SJCRH30 (cell line): ENCODE data around the gene AAGAB. TPM values are rescaled to one million over a fixed set of nuclear protein-coding genes. Genes with fewer than 3 reads are reported as not detected.
A peak's percentile ranks its signal among the peaks of the same experiment; 100 is the strongest.

Source experiments
- DNase-seq, 2 experiments: peaks; one replicate each; pipeline ENCODE4 v3.0.0-alpha.2; 2015 to 2020
- H3K27ac ChIP-seq: fragments of 250-450 bp; sonication (Bioruptor Pico); 2 replicates; pipeline ENCODE4 v1.5.1; 2020; ENCODE audit warnings: mild to moderate bottlenecking, moderate library complexity
- H3K27me3 ChIP-seq: fragments of 250-450 bp; sonication (Bioruptor Pico); 2 replicates; pipeline ENCODE4 v1.5.1; 2020; ENCODE audit warnings: mild to moderate bottlenecking, moderate library complexity
- H3K36me3 ChIP-seq: fragments of 250-450 bp; sonication (Bioruptor Pico); 2 replicates; pipeline ENCODE4 v1.5.1; 2020; ENCODE audit warnings: mild to moderate bottlenecking, moderate library complexity
- H3K4me1 ChIP-seq: fragments of 250-450 bp; sonication (Bioruptor Pico); 2 replicates; pipeline ENCODE4 v1.5.1; 2020; ENCODE audit warnings: mild to moderate bottlenecking, moderate library complexity
- H3K4me3 ChIP-seq: fragments of 250-450 bp; sonication (Bioruptor Pico); 2 replicates; pipeline ENCODE4 v1.5.1; 2020; ENCODE audit warnings: mild to moderate bottlenecking, moderate library complexity
- H3K9me3 ChIP-seq: fragments of 250-450 bp; sonication (Bioruptor Pico); replicated peaks from 2 replicates; pipeline ENCODE4 v1.5.1; 2020; ENCODE audit warnings: mild to moderate bottlenecking, moderate library complexity
- total RNA-seq: library from RNA; depleted of rRNA; stranded (reverse); fragments of >200 nt; shearing (Covaris generic); gene quantifications from 2 replicates; pipeline ENCODE4 v1.2.3, GENCODE V29; 2014

Gene AAGAB
- total RNA-seq, 1 experiment from 2014 or later = 54.8 TPM

DNA sequence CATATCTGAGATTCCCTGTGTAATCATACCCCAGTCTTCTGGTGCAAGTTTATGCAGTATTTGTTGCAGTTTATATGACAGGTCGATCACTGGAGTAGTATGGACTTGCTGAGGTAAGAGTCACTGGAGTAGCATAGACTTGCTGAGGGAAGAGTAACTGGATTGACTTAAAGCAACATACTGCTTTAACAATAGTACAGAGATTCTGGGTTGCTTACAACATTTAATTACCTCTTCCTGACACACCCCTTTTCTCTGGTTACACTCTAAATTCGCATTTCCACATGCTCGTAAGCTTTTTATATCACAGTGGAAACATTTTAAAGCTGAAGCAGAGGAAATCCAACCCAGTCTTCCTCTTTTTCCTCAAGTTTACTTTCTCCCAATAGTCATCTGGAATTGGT, 11.8 kb downstream of the AAGAB start:
- no peak for DNase-seq

DNA sequence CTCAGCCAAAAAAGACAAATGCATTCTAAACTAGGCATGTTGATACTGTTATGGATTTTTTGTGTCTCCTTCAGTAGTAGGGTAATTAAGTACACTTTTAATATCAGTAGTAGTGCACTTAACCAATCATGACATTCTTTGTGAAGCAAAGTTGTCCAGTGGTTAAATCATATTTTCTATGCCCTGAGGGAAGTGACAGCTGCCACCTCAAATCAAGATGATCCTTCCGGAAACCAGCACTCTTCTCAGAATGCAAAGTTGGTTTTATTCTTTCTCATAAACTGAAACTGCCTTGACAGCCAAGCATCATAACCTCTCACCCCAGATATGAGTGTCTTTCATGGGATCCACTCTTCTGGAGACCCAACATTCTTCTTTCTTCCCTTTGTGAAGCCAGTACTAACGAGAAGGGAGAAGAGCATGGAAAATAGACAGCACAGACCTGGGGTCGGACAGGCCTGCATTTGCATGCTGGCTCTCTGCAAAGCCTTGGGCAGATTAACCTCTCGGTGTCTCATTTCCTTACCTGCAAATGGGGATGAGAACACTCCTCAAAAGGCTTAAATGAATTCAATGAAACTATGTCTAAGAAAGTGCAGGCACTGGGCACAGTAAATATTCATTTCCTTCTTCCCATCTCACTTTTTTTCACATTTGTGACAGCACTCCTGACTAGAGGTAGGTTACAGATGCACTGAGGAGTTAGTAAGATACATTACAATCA, 13.2 kb downstream of the AAGAB start:
- no peak overlapping the region for H3K27ac ChIP-seq
- H3K9me3 ChIP-seq = no peaks in the 10 kb centered on the region
- no peak overlapping the region for H3K4me3 ChIP-seq
- peaks cover 16% of the 10 kb centered on the region for H3K4me1 ChIP-seq
- peak in 1 of 2 experiments; percentile 62 for DNase-seq
- H3K36me3 ChIP-seq = 0 out of 2 replicates have a peak, but pooled peaks cover under 1% of the 10 kb centered on the region
- no peaks in the 10 kb centered on the region for H3K27me3 ChIP-seq

More for the DNA sequence above, 11.8 kb downstream of the AAGAB start:
- Histone ChIP-seq H3K27ac (no peak overlapping the region), H3K36me3 (0 out of 2 replicates have a peak, but pooled peaks cover 4% of the 10 kb centered on the region), H3K27me3 (no peaks in the 10 kb centered on the region), H3K9me3 (no peaks in the 10 kb centered on the region), H3K4me3 (no peak overlapping the region), H3K4me1 (peaks cover 16% of the 10 kb centered on the region)

DNA sequence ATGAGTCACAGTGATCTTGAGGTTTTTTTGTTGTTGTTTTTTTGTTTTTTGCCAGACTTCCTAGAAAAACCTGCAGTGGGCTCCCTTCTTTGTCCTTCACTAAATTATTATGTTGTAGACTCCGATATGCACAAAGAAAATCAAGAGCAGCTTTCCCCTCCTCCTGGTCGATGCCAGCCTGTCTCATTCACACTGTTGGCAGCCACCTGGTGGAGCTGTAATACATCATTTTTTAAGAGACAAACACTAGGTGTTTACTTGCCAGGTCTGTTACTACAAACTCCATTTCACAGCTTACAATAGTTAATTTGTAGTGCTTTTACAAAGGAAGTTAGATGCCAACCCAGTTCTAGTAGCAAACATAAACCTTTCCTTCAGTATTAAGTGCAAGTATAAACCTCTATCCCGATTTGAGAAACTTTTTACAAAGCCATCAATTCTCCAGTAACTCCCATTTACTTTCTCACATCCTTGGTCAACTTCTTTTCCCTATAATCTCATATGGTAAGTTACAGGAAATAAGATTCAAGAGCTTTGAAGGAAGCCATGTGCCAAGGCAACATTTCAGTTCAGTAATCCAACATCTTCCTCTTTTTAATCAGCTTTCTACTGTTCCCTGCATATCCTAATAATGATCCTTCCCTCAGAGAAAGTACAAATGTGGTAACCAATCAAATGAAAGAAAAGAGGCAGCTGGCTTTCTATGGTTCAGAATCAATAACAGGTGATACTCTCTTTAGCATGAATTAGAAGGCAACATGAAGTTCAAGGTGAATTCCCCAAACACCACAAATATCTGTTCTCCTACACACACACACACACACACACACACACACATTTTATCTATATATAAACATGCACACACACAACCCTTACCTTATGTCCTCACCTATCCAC, 14.0 kb downstream of the AAGAB start:
- H3K27ac ChIP-seq = no peak overlapping the region
- DNase-seq = peak in 1 of 2 experiments; percentile 9

DNA sequence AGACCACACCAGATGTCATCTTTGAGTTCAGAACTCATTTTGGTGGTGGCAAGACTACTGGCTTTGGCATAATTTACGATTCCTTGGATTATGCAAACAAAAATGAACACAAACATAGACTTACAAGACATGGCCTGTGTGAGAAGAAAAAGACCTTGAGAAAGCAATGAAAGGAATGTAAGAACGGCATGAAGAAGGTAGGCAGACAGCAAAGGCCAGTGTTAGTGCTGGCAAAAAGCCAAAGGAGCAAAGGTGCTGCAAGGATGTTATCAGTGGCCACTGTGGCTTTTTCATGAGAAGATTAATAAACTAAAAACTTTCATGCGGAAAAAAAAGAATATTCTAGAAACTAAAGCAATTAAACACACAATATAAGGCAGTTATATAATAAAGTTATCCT, 21.9 kb downstream of the AAGAB start:
- no peak overlapping the region for H3K27ac ChIP-seq
- H3K4me3 ChIP-seq = no peak overlapping the region
- no peaks in the 10 kb centered on the region for H3K9me3 ChIP-seq
- no peak for DNase-seq
- peaks cover 29% of the 10 kb centered on the region for H3K36me3 ChIP-seq
- H3K4me1 ChIP-seq = no peaks in the 10 kb centered on the region
- no peaks in the 10 kb centered on the region for H3K27me3 ChIP-seq

More for the DNA sequence above, 14.0 kb downstream of the AAGAB start:
- Histone ChIP-seq H3K4me1 (peaks cover 16% of the 10 kb centered on the region), H3K4me3 (no peak overlapping the region), H3K27me3 (no peaks in the 10 kb centered on the region), H3K9me3 (no peaks in the 10 kb centered on the region), H3K36me3 (no peaks in the 10 kb centered on the region)

DNA sequence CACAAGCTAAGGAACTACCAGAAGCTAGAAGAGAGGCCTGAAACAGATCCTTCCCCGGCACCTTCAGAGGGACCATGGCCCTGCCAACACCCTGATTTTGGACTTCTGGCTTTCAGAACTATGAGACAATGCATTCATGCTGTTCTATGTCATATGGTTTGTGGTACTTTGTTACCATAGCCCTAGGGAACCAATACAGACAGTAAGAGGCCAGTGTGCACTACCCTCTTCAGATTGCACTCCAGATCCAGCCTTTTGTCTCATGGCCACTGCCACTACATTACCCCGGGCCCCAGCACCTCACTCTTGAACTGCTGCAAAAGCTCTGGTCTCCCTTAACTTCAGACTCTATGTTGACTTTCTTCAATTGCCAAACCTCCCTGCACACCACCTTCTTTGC, 24.0 kb downstream of the AAGAB start:
- Histone ChIP-seq H3K4me3 (no peak overlapping the region), H3K4me1 (no peaks in the 10 kb centered on the region), H3K27ac (no peak overlapping the region), H3K27me3 (no peaks in the 10 kb centered on the region), H3K9me3 (no peaks in the 10 kb centered on the region), H3K36me3 (peaks cover 36% of the 10 kb centered on the region)
- no peak for DNase-seq

DNA sequence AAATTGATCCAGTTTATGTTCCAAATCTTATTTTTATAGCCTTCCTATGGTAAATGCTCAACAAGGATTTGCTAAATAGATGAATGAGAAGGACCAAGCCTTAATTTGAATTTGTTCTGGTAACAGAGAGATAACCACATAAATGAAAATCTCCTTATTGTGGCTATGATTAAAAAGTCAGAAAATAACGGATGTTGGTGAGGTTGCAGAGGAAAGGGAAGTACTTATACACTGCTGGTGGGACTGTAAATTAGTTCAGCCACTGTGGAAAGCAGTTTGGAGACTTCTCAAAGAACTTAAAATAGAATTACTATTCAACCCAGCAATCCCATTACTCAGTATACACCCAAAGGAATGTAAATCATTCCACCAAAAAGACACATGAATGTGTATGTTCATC, 26.2 kb downstream of the AAGAB start:
- Histone ChIP-seq H3K4me1 (no peaks in the 10 kb centered on the region), H3K27ac (no peak overlapping the region), H3K36me3 (peaks cover 31% of the 10 kb centered on the region), H3K9me3 (no peaks in the 10 kb centered on the region), H3K27me3 (no peaks in the 10 kb centered on the region), H3K4me3 (no peak overlapping the region)
- DNase-seq = no peak

DNA sequence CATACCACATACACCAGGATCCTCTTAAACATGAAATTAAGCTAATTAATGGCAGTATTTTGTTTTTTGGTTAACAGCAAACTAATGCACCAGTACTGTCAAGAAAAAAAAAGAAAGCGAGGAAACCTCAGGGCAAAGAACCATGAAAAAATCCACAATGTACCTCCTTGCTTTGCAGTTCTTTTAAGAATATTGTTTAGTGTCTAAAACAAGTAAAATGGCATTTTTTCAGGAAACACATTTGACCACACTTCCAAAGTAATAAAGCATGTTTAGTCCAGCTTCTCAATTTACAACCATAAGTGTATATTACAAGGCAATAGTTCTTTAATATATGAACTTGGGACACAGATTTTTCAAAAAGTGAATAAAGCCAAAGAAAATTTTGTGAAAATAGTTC, 26.6 kb downstream of the AAGAB start:
- no peak for DNase-seq
- Histone ChIP-seq H3K27ac (no peak overlapping the region), H3K36me3 (peaks cover 31% of the 10 kb centered on the region), H3K9me3 (no peaks in the 10 kb centered on the region), H3K27me3 (no peaks in the 10 kb centered on the region), H3K4me1 (no peaks in the 10 kb centered on the region), H3K4me3 (no peak overlapping the region)

DNA sequence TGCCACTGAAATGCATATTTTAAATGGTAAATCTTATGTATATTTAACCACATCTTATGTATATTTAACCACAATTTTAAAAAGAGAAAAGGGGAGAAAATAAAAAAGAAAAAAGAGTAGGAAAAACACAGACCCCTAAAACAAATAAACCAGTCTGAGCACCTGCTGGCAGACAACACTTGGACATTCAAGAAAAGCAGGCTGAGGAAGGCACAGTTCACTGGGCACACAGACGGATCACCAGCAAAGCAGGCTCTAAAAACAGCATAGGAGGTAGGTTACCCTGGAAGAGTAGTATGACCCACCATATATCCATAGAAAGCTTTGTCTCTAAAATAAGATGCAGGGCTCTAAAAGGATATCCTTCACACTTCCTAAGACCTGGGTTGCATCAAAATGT, 27.0 kb downstream of the AAGAB start:
- Histone ChIP-seq H3K4me3 (no peak overlapping the region), H3K36me3 (peaks cover 29% of the 10 kb centered on the region), H3K4me1 (no peaks in the 10 kb centered on the region), H3K27me3 (no peaks in the 10 kb centered on the region), H3K9me3 (no peaks in the 10 kb centered on the region), H3K27ac (no peak overlapping the region)
- DNase-seq = no peak

DNA sequence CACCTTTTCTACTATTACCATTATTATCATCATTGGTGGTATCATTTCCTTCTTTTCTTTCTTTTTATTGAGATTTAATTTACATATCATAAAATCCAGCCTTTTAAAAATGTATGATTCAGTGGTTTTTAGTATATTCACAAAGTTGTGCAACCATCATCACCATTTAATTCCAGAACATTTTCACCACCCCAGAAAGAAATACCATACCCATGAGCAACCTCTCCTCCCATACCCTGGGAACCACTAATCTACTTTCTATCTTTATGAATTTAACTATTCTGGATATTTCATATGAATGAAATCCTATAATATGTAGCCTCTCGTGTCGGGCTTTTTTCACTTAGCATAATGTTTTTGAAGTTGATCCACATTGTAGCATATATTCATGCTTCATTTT, 29.1 kb downstream of the AAGAB start:
- Histone ChIP-seq H3K4me3 (no peak overlapping the region), H3K27me3 (no peaks in the 10 kb centered on the region), H3K36me3 (peaks cover 16% of the 10 kb centered on the region), H3K9me3 (no peaks in the 10 kb centered on the region), H3K4me1 (no peaks in the 10 kb centered on the region), H3K27ac (no peak overlapping the region)
- no peak for DNase-seq

DNA sequence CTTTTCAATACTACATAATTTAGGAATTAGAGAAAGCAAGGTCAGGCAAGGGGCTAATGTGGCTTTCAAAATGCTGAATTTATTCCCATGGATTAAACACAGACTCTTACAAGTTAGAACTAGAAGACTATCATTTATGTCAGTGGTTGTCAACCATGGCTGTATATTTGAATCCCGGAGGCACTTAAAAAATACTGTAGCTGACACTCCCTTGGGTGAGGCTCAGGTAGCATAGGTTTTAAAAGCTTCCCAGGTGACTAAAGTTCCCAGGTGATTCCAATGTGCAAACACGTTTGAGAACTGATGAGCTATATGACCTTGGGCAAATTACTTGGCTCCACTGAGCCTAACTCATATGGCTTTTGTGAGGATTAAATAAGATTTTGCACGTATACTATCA, 29.6 kb downstream of the AAGAB start:
- no peaks in the 10 kb centered on the region for H3K4me1 ChIP-seq
- H3K4me3 ChIP-seq = no peak overlapping the region
- no peaks in the 10 kb centered on the region for H3K9me3 ChIP-seq
- H3K27ac ChIP-seq = no peak overlapping the region
- H3K27me3 ChIP-seq = no peaks in the 10 kb centered on the region
- DNase-seq = no peak
- peaks cover 18% of the 10 kb centered on the region for H3K36me3 ChIP-seq

DNA sequence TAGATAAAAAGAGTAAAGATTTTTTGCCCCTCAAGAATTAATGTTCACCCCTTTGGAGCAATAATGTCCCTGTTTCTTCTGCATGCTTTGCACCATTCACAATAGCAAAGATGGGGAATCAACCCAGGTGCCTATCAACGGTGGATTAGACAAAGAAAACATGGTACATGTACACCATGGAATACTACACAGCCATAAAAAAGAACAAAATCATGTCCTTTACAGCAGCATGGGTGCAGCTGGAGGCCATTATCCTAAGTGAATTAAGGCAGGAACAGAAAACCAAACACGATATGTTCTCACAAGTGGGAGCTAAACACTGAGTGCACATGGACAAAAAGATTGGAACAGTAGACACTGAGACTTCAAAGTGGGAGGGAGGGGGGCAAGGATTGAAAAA, 35.2 kb downstream of the AAGAB start:
- Histone ChIP-seq H3K36me3 (peaks cover 7% of the 10 kb centered on the region; the same call in 1 of the 2 replicates), H3K4me3 (no peak overlapping the region), H3K27me3 (no peaks in the 10 kb centered on the region)

DNA sequence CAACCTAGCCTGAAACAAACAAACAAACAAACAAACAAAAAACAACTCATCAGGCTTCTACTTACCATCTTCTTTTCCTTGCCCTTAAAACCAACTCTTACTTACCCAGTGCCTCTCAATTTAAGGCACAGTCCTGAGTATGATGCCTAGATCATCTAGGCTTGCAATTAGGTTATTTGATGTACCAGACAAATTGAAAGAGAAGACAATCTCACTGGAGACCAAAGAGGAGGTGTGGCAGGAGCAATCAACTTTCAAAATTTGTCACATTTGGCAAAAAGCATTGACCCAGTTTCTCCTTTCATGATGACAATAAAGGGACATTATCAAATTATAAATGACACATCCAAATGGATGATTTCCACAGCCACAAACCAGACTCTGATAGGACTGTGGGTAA, 36.0 kb downstream of the AAGAB start:
- DNase-seq = no peak
- Histone ChIP-seq H3K9me3 (no peaks in the 10 kb centered on the region), H3K27ac (no peak overlapping the region), H3K27me3 (no peaks in the 10 kb centered on the region), H3K36me3 (peaks cover 7% of the 10 kb centered on the region; the same call in 1 of the 2 replicates), H3K4me1 (peaks cover 7% of the 10 kb centered on the region), H3K4me3 (no peak overlapping the region)

More for the DNA sequence above, 35.2 kb downstream of the AAGAB start:
- H3K9me3 ChIP-seq = no peaks in the 10 kb centered on the region
- H3K27ac ChIP-seq = no peak overlapping the region
- peaks cover 1% of the 10 kb centered on the region for H3K4me1 ChIP-seq
- no peak for DNase-seq

DNA sequence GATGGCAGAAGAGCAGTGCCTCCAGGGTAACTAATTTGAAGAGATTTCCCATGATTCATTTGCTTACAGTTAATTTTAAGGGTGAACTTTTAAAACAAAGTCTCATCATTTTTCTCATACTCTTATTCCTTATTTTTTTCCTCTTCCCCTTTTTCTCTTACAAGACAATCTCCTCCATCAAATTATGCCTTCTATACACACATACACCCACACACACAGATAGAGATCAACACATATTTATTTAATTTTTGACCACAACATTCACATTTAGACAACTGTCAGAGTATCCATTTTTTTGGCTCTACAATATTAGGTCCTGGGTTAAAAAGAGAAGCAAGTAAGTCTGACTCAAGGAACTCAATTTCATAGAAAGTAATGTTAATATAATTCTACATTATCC, 37.6 kb downstream of the AAGAB start:
- Histone ChIP-seq H3K36me3 (peaks cover 7% of the 10 kb centered on the region; the same call in 1 of the 2 replicates), H3K27ac (no peak overlapping the region), H3K27me3 (no peaks in the 10 kb centered on the region), H3K9me3 (no peaks in the 10 kb centered on the region), H3K4me3 (no peak overlapping the region), H3K4me1 (peaks cover 7% of the 10 kb centered on the region)
- no peak for DNase-seq

DNA sequence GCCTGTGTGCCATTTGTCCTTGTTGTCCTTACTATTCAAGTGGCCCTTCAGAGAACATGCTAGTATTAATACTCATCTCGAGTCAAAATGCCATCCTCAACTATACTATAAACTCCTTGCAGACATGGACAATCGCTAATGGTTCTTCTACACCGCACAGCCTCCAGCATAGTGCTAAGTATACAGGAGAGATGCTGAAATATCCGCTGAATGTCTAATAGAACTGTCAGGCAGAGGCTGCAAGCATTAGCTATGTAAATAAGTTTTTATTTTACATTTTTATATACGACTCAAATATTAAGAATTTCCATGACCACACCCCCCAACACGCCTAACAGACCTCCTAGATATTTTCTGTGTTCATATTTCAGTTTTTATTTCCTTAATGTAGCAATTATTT, 39.4 kb downstream of the AAGAB start:
- Histone ChIP-seq H3K27ac (no peak overlapping the region), H3K36me3 (peaks cover 3% of the 10 kb centered on the region; the same call in 1 of the 2 replicates)
- DNase-seq = no peak

DNA sequence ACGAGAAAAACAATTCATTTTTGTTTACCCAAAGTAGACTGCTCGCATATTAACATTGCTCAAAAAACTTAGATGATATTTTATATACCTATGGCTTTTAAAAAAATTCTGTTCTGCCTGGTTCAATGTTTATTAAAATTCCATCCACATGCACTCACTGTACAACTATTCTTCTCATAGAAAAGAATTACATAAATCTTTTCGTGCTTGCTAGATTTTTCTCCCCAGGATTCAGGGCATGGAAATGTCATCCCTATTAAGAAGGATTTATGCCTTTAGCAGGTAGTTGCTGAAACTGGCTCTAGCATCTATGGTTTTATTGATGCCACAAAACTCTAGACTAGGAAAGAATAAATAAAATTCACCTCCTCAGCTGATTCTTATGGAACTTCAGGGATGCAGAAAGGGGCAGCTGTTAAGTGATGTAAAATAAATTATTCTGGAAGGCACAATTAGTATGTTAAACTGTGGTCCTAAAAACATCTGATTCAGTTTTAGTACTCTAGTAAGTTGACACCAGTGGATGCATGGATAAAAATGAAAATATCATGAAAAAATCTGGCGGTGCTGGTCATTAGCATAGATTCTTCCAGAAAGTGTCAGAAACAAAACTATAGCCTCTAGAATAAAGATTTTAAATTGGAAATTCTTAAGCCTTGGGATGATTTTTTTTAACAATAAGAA, 41.6 kb downstream of the AAGAB start:
- Histone ChIP-seq H3K27me3 (no peaks in the 10 kb centered on the region), H3K27ac (no peak overlapping the region), H3K4me3 (no peak overlapping the region), H3K36me3 (peaks cover 8% of the 10 kb centered on the region), H3K4me1 (peaks cover 7% of the 10 kb centered on the region), H3K9me3 (no peaks in the 10 kb centered on the region)
- DNase-seq = no peak

More for the DNA sequence above, 39.4 kb downstream of the AAGAB start:
- Histone ChIP-seq H3K27me3 (no peaks in the 10 kb centered on the region), H3K4me1 (peaks cover 7% of the 10 kb centered on the region), H3K4me3 (no peak overlapping the region), H3K9me3 (no peaks in the 10 kb centered on the region)
